Hindlimb muscle (tissue), 1 donor: Measurements from ENCODE around the gene TAS2R30. TPM values are rescaled to one million over a fixed set of nuclear protein-coding genes. Genes with fewer than 3 reads are reported as not detected.
"Not testable (repeated sequence)": the region's sequence is repeated elsewhere in the genome, so short reads cannot be mapped to it uniquely, and the experiment has no call there.

Experiments used
- DNase-seq: peaks from one replicate; pipeline ENCODE4 v3.0.0-alpha.2; 2013
- polyA plus RNA-seq: library from polyadenylated mRNA; unstranded; fragments of 120-200 nt; gene quantifications from one replicate; pipeline ENCODE4 v1.2.1, GENCODE V29; 2013; ENCODE audit not compliant: insufficient read length

The TAS2R30 gene
- polyA plus RNA-seq, 1 donor: 0.14 TPM

- DNase-seq: not testable (repeated sequence)
Observed at GRCh38 chr12:11114130-11114529, 20.3 kb downstream of the TAS2R30 start.

- DNase-seq: not testable (repeated sequence)
Observed at GRCh38 chr12:11111213-11111612, 23.2 kb downstream of the TAS2R30 start.

DNA sequence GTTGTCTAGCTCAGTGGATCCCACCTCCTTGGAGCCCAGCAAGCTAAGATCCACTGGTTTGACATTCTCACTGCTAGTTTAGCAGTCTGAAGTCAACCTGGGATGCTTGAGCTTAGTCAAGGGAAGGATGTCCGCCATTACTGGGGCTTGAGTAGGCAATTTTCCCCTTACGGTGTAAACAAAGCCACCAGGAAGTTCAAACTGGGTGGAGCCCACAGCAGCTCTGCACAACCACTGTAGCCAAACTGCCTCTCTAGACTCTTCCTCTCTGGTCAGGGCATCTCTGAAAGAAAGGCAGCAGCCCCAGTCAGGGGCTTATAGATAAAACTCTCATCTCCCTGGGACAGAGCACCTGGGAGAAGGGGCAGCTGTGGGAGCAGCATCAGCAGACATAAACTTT lies 25.6 kb downstream of the TAS2R30 start:
- DNase-seq: no peak

- DNase-seq: no peak
Observed at GRCh38 chr12:11107719-11108118, 26.7 kb downstream of the TAS2R30 start.

- DNase-seq: no peak
Observed at GRCh38 chr12:11106288-11106687, 28.2 kb downstream of the TAS2R30 start.

GRCh38 chr12:11105546-11105945 lies 28.9 kb downstream of the TAS2R30 start:
- DNase-seq: no peak

- not testable (repeated sequence) for DNase-seq
Observed at GRCh38 chr12:11094910-11095309, 39.5 kb downstream of the TAS2R30 start.

DNA sequence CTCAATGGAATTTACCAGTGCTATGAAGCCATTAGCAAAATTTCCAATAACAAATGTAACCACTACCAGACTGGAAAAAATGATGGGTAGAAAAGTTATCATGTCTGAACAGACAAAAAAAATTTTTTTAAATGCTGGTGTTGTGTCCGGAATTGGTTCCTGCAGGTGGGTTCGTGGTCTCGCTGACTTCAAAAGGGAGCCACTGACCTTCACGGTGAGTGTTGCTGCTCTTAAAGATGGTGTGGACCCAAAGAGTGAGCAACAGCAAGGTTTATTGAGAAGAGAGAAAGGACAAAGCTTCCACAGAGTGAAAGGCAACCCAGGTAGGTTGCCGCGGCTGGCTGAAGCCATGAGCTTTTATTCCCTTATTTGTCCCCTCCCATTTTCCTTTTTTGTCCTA lies 42.3 kb downstream of the TAS2R30 start, which contains the start of gene TAS2R43:
Gene TAS2R43, minus strand, starts transcription at position 186 of the 400 bp plus-strand sequence. Its CDS starts 84 bp downstream, at position 102.
- no peak for DNase-seq

DNA sequence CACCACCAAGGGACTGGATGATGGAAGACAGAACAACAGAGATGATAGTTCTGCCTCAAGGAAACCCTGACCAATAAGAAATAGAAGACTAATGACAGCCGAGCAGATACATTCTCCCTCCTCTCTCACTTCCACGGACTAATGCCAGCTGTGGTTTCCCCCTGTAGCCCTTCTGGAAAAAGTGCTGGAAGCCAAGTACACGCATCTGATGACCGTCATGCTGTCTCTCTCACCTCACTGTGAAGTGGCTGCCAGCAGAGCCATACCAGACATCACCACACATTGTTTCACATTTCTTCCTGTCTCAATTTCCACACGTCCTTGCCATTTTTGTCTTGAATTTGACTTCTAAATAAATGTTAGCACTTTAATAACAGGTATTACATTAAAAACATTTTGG lies 45.2 kb downstream of the TAS2R30 start:
- no peak for DNase-seq

- DNase-seq: no peak
Observed at GRCh38 chr12:11085419-11085818, 49.0 kb downstream of the TAS2R30 start.

Other genes with a start within 250 kb of the TAS2R30 start
- not detected for gene TAS2R13, start 225.1 kb downstream of the TAS2R30 start, polyA plus RNA-seq
- gene PRH2, start 205.4 kb downstream of the TAS2R30 start, polyA plus RNA-seq: not detected
- gene TAS2R14, start 195.4 kb downstream of the TAS2R30 start, polyA plus RNA-seq: 2.5 TPM
- gene TAS2R50, start 147.7 kb downstream of the TAS2R30 start, polyA plus RNA-seq: not detected
- gene TAS2R20, start 136.3 kb downstream of the TAS2R30 start, polyA plus RNA-seq: 1.3 TPM
- 1.3 TPM for gene TAS2R19, start 112.0 kb downstream of the TAS2R30 start, polyA plus RNA-seq
- gene TAS2R31, start 103.2 kb downstream of the TAS2R30 start, polyA plus RNA-seq: 0.90 TPM
- gene TAS2R46, start 72.3 kb downstream of the TAS2R30 start, polyA plus RNA-seq: not detected
- gene TAS2R43, start 42.3 kb downstream of the TAS2R30 start, polyA plus RNA-seq: 0.27 TPM
- 11.9 TPM for gene SMIM10L1, start 36.5 kb upstream of the TAS2R30 start, polyA plus RNA-seq
- not detected for gene TAS2R42, start 52.3 kb upstream of the TAS2R30 start, polyA plus RNA-seq
- gene PRB3, start 135.1 kb upstream of the TAS2R30 start, polyA plus RNA-seq: not detected
- not detected for gene PRB4, start 175.8 kb upstream of the TAS2R30 start, polyA plus RNA-seq